Osteocyte (in vitro differentiated cells): Measurements from ENCODE around the gene FKBP6. TPM values are rescaled to one million over a fixed set of nuclear protein-coding genes. Genes with fewer than 3 reads are reported as not detected.
"Not testable (repeated sequence)": the region's sequence is repeated elsewhere in the genome, so short reads cannot be mapped to it uniquely, and the experiment has no call there.

Experiments
- DNase-seq: peaks from one replicate; pipeline ENCODE4 v3.0.0; 2021; ENCODE audit warnings: mixed read lengths; ENCODE audit not compliant: unreplicated experiment; ENCODE audit errors: extremely low spot score
- H3K27ac Mint-ChIP-seq: one replicate; pipeline ENCODE4 v1.8.0; 2021; ENCODE audit warnings: mild to moderate bottlenecking, mixed read lengths; ENCODE audit not compliant: unreplicated experiment
- H3K27me3 Mint-ChIP-seq: one replicate; pipeline ENCODE4 v1.8.0; 2021; ENCODE audit warnings: mixed read lengths; ENCODE audit not compliant: unreplicated experiment
- H3K36me3 Mint-ChIP-seq: one replicate; pipeline ENCODE4 v1.8.0; 2021; ENCODE audit warnings: mixed read lengths; ENCODE audit not compliant: unreplicated experiment
- H3K4me1 Mint-ChIP-seq: one replicate; pipeline ENCODE4 v1.8.0; 2021; ENCODE audit warnings: mixed read lengths; ENCODE audit not compliant: unreplicated experiment
- H3K4me3 Mint-ChIP-seq: one replicate; pipeline ENCODE4 v1.8.0; 2021; ENCODE audit warnings: mild to moderate bottlenecking, moderate library complexity, mixed read lengths; ENCODE audit not compliant: unreplicated experiment
- H3K9me3 Mint-ChIP-seq: one replicate; pipeline ENCODE4 v1.8.0; 2021; ENCODE audit warnings: mixed read lengths; ENCODE audit not compliant: unreplicated experiment
- CTCF ChIP-seq: fragments of 200-600 bp; sonication (generic); IDR thresholded peaks from 2 replicates; pipeline ENCODE4 v1.5.0; 2021; ENCODE audit warnings: antibody characterized with exemption, mild to moderate bottlenecking, moderate library complexity
- total RNA-seq: library from RNA; stranded (reverse); gene quantifications from 2 replicates; pipeline ENCODE4 v1.2.1, GENCODE V29; 2021

FKBP6 gene
- total RNA-seq, 1 donor from 2014 or later = not detected

- H3K4me3 Mint-ChIP-seq = no peak overlapping the region
- peaks cover 7% of the 10 kb centered on the region for H3K9me3 Mint-ChIP-seq
Measured at GRCh38 chr7:73356159-73356558, 28.2 kb downstream of the FKBP6 start.

GRCh38 chr7:73358590-73359275, 30.8 kb downstream of the FKBP6 start:
- Mint-ChIP-seq H3K4me1 (peaks cover 16% of the 10 kb centered on the region), H3K4me3 (peak overlapping the region; percentile 63), H3K27ac (peak overlapping the region; percentile 75), H3K27me3 (peaks cover 10% of the 10 kb centered on the region), H3K36me3 (no peaks in the 10 kb centered on the region), H3K9me3 (no peaks in the 10 kb centered on the region)
- no peak for TF ChIP-seq CTCF
- DNase-seq = no peak

More at GRCh38 chr7:73356159-73356558, 28.2 kb downstream of the FKBP6 start:
- Mint-ChIP-seq H3K27me3 (peaks cover 10% of the 10 kb centered on the region), H3K4me1 (peaks cover 16% of the 10 kb centered on the region), H3K27ac (no peak overlapping the region), H3K36me3 (no peaks in the 10 kb centered on the region)
- TF ChIP-seq CTCF = no peak
- DNase-seq = no peak

- DNase-seq = no peak
- Mint-ChIP-seq H3K4me3 (no peak overlapping the region), H3K9me3 (no peaks in the 10 kb centered on the region), H3K27ac (peak overlapping the region; percentile 31), H3K4me1 (peaks cover 16% of the 10 kb centered on the region), H3K36me3 (no peaks in the 10 kb centered on the region), H3K27me3 (peaks cover 10% of the 10 kb centered on the region)
- TF ChIP-seq CTCF = no peak
Measured at GRCh38 chr7:73359306-73359705, 31.3 kb downstream of the FKBP6 start.

DNA sequence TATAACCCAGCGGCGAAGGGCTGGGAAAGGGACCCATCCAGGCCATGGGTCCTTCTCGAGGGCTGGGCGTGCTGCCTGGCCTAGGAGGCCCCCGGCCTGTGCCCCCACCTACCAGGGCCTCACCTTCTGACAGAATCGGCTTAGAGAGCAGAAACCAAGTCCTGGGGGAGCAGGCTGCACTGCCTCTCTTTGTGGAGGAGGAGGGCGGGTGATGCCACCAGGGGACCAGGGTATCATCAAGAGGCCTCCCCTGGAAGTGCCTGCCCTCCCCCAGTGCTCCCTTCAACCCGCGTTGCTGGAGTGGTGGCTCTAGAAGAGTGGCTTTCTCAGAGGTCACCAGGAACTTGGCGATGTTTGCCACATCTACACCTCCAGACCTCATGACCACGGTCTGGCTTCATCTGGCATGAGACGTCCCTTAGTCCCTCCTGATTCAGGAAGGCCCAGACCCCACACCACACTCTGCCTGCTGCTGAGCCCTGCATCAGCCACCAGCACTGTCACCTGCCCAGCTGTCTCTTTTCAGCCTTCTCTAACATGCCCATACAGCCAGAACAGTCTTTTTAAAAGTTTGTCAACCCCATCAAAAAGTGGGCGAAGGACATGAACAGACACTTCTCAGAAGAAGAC, 31.9 kb downstream of the FKBP6 start:
- H3K4me3 Mint-ChIP-seq = no peak overlapping the region
- no peak overlapping the region for H3K27ac Mint-ChIP-seq
- peaks cover 16% of the 10 kb centered on the region for H3K4me1 Mint-ChIP-seq
- TF ChIP-seq CTCF = no peak
- H3K36me3 Mint-ChIP-seq = no peaks in the 10 kb centered on the region
- no peaks in the 10 kb centered on the region for H3K9me3 Mint-ChIP-seq
- peaks cover 9% of the 10 kb centered on the region for H3K27me3 Mint-ChIP-seq
- no peak for DNase-seq

DNA sequence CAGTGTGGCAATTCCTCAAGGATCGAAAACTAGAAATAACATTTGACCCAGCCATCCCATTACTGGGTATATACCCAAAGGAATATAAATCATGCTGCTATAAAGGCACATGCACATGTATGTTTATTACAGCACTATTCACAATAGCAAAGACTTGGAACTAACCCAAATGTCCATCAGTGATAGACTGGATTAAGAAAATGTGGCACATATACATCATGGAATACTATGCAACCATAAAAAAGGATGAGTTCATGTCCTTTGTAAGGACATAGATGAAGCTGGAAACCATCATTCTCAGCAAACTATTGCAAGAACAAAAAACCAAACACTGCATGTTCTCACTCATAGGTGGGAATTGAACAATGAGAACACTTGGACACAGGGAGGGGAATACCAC, 32.6 kb downstream of the FKBP6 start:
- peaks cover 16% of the 10 kb centered on the region for H3K4me1 Mint-ChIP-seq
- not testable (repeated sequence) for H3K36me3 Mint-ChIP-seq, H3K9me3 Mint-ChIP-seq, H3K27me3 Mint-ChIP-seq, H3K4me3 Mint-ChIP-seq, H3K27ac Mint-ChIP-seq, DNase-seq
